Peyer's patch (tissue), 4 donors: ENCODE data around the gene GALNT9. TPM values are rescaled to one million over a fixed set of nuclear protein-coding genes. Genes with fewer than 3 reads are reported as not detected.

ENCODE experiments used
- DNase-seq, 3 donors: peaks; one replicate each; pipeline ENCODE4 v3.0.0-alpha.2; 2017 to 2019
- H3K27ac ChIP-seq, 4 donors: fragments of 200-600 bp; sonication (generic); one replicate each; pipeline ENCODE4 v1.5.1; 2016 to 2019
- H3K27me3 ChIP-seq, 2 donors: fragments of 200-600 bp; sonication (generic); one replicate each; pipeline ENCODE4 v1.5.1; 2019
- H3K36me3 ChIP-seq, 3 donors: fragments of 200-600 bp; sonication (generic); one replicate each; pipeline ENCODE4 v1.5.1; 2016 to 2019
- H3K4me1 ChIP-seq, 4 donors: fragments of 200-600 bp; sonication (generic); one replicate each; pipeline ENCODE4 v1.5.1; 2016 to 2019
- H3K4me3 ChIP-seq, 4 donors: fragments of 200-600 bp; sonication (generic); 1 replicate in 3 of 4; 2 replicates in 1 of 4; pipeline ENCODE4 v1.5.1; 2016 to 2019; ENCODE audit warnings: mild to moderate bottlenecking in 1 of 4
- H3K9me3 ChIP-seq, 4 donors: fragments of 200-600 bp; sonication (generic); one replicate each; pipeline ENCODE4 v1.5.1; 2016 to 2019; ENCODE audit warnings: mild to moderate bottlenecking in 1 of 4
- CTCF ChIP-seq, 6 experiments: fragments of 450-650 bp in 4 of 6; fragments of 200-600 bp in 2 of 6; sonication (generic) in 1 of 6; IDR thresholded peaks; one replicate each; pipeline ENCODE4 v1.5.1; 2017 to 2019; ENCODE audit warnings: antibody characterized with exemption in 6 of 6, mild to moderate bottlenecking in 3 of 6, moderate library complexity in 1 of 6
- POLR2A ChIP-seq, 2 donors: fragments of 450-650 bp; IDR thresholded peaks; one replicate each; pipeline ENCODE4 v1.5.1; 2017; ENCODE audit warnings: antibody characterized with exemption in 2 of 2, mild to moderate bottlenecking in 2 of 2, moderate library complexity in 2 of 2
- total RNA-seq, 4 donors: library from RNA; depleted of rRNA; stranded (reverse); fragments of >200 nt; gene quantifications; one replicate each; pipeline ENCODE4 v1.1.0, GENCODE V29; 2016

The GALNT9 gene
- total RNA-seq, 4 donors from 2014 or later, result not detected

GRCh38 chr12:132264086-132265010 is 65.0 kb downstream of the GALNT9 start:
- TF ChIP-seq POLR2A (IDR thresholded peaks at IDR 0.05), result no peak
- TF ChIP-seq CTCF (IDR thresholded peaks at IDR 0.05), result no peak
- no peak for DNase-seq
- Histone ChIP-seq H3K27ac (no peak overlapping the region), H3K4me1 (no peaks in the 10 kb centered on the region), H3K4me3 (no peak overlapping the region), H3K36me3 (no peaks in the 10 kb centered on the region), H3K9me3 (no peaks in the 10 kb centered on the region), H3K27me3 (no peaks in the 10 kb centered on the region)

- H3K9me3 ChIP-seq, result no peaks in the 10 kb centered on the region
- no peak overlapping the region for H3K27ac ChIP-seq
- TF ChIP-seq POLR2A (IDR thresholded peaks at IDR 0.05), result no peak
- TF ChIP-seq CTCF (IDR thresholded peaks at IDR 0.05), result no peak
- no peak for DNase-seq
- no peaks in the 10 kb centered on the region for H3K4me1 ChIP-seq
- no peak overlapping the region for H3K4me3 ChIP-seq
- H3K36me3 ChIP-seq, result no peaks in the 10 kb centered on the region
- no peaks in the 10 kb centered on the region for H3K27me3 ChIP-seq
These were observed 65.8 kb downstream of the GALNT9 start for GRCh38 chr12:132263451-132264049.

GRCh38 chr12:132263061-132263360 is 66.4 kb downstream of the GALNT9 start:
- H3K27ac ChIP-seq, result no peak overlapping the region
- no peaks in the 10 kb centered on the region for H3K9me3 ChIP-seq
- no peaks in the 10 kb centered on the region for H3K4me1 ChIP-seq
- no peaks in the 10 kb centered on the region for H3K36me3 ChIP-seq
- no peak overlapping the region for H3K4me3 ChIP-seq
- TF ChIP-seq CTCF (IDR thresholded peaks at IDR 0.05), result no peak
- no peak for TF ChIP-seq POLR2A (IDR thresholded peaks at IDR 0.05)
- DNase-seq, result no peak
- H3K27me3 ChIP-seq, result no peaks in the 10 kb centered on the region

GRCh38 chr12:132262256-132263060 is 66.9 kb downstream of the GALNT9 start:
- no peak for TF ChIP-seq CTCF (IDR thresholded peaks at IDR 0.05)
- Histone ChIP-seq H3K27me3 (no peaks in the 10 kb centered on the region), H3K4me1 (no peaks in the 10 kb centered on the region), H3K9me3 (no peaks in the 10 kb centered on the region), H3K4me3 (no peak overlapping the region), H3K36me3 (no peaks in the 10 kb centered on the region), H3K27ac (no peak overlapping the region)
- DNase-seq, result no peak

- Histone ChIP-seq H3K27me3 (no peaks in the 10 kb centered on the region), H3K27ac (no peak overlapping the region), H3K4me3 (no peak overlapping the region), H3K36me3 (no peaks in the 10 kb centered on the region), H3K4me1 (no peaks in the 10 kb centered on the region), H3K9me3 (no peaks in the 10 kb centered on the region)
- no peak for DNase-seq
- no peak for TF ChIP-seq POLR2A (IDR thresholded peaks at IDR 0.05)
- TF ChIP-seq CTCF (IDR thresholded peaks at IDR 0.05), result no peak
These were observed 67.9 kb downstream of the GALNT9 start for GRCh38 chr12:132261328-132262138.
